ENCODE measurements around the gene C19orf47.

Gene C19orf47

DNA sequence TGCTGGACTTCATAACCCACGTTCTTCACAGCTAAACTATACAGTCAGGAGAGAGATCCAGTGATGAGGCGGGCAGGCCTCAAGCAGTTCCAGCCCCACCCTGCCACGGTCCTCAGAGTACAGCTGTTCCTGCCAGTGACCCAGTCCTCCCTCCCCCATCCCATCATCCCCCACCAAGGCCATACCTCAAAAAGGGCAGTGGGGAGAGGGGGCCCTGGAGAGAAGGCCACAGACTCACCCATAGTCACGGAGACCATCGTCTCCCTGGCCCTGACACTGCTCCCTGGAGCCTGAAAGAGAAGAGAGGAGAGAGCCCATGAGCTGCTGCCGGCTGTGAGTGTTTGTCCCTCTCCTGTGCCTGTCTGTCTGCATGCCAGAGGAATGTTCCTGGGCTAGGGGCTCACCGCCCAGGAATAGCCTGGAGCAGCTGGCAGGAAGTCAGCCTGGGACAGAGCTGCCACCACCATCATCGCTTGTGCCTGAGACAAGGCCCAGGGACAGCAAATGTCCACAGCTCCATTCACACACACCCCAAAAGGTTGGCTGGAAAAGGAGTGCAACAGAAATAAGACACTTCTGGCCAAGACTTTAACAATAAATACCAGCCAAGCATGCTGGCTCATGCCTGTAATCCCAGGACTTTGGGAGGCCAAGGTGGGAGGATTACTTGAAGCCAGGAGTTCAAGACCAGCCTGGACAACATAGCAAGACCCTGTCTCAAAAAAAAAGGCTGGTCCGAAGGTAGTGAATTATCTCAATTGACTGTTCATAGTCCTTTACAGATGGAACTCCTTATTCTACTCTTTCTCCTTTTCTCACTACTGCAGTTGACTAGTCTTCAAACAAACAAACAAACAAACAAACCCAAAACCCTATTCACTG is 6.4 kb downstream of the C19orf47 start:
- Histone ChIP-seq H3K9me2 (replicated peaks; ENCODE audit: low read depth, low read length) (no peaks in the 10 kb centered on the region), H3K4me1 (ENCODE audit: insufficient read depth, low read length, poor library complexity, severe bottlenecking) (peaks cover 12% of the 10 kb centered on the region), H4K20me1 (ENCODE audit: insufficient read depth, low read length, poor library complexity, severe bottlenecking) (peaks cover 5% of the 10 kb centered on the region), H3K4me3 (ENCODE audit: low read length, poor library complexity, severe bottlenecking) (no peak overlapping the region), H2AFZ (ENCODE audit: low read length) (no peak overlapping the region), H3K36me3 (ENCODE audit: insufficient read depth, low read length) (no peaks in the 10 kb centered on the region), H3K79me2 (ENCODE audit: insufficient read depth, low read length) (peaks cover 14% of the 10 kb centered on the region), H3K9ac (ENCODE audit: low read depth, low read length, poor library complexity, severe bottlenecking) (no peak overlapping the region), H3K9me3 (ENCODE audit: insufficient read depth, low read depth, low read length) (no peaks in the 10 kb centered on the region), H3K4me2 (ENCODE audit: low read depth, low read length, poor library complexity, severe bottlenecking) (no peak overlapping the region), H3F3A (ENCODE audit: low read depth) (no peaks in the 10 kb centered on the region), H3K27me3 (ENCODE audit: insufficient read depth, low read length, poor library complexity, severe bottlenecking) (no peaks in the 10 kb centered on the region)
- TF ChIP-seq, protein P1, sequence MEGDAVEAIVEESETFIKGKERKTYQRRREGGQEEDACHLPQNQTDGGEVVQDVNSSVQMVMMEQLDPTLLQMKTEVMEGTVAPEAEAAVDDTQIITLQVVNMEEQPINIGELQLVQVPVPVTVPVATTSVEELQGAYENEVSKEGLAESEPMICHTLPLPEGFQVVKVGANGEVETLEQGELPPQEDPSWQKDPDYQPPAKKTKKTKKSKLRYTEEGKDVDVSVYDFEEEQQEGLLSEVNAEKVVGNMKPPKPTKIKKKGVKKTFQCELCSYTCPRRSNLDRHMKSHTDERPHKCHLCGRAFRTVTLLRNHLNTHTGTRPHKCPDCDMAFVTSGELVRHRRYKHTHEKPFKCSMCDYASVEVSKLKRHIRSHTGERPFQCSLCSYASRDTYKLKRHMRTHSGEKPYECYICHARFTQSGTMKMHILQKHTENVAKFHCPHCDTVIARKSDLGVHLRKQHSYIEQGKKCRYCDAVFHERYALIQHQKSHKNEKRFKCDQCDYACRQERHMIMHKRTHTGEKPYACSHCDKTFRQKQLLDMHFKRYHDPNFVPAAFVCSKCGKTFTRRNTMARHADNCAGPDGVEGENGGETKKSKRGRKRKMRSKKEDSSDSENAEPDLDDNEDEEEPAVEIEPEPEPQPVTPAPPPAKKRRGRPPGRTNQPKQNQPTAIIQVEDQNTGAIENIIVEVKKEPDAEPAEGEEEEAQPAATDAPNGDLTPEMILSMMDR (conservative IDR thresholded peaks at IDR 0.05; ENCODE audit: low read length): no peak
- TF ChIP-seq EZH2phosphoT487 (IDR thresholded peaks at IDR 0.05; ENCODE audit: borderline replicate concordance): no peak

DNA sequence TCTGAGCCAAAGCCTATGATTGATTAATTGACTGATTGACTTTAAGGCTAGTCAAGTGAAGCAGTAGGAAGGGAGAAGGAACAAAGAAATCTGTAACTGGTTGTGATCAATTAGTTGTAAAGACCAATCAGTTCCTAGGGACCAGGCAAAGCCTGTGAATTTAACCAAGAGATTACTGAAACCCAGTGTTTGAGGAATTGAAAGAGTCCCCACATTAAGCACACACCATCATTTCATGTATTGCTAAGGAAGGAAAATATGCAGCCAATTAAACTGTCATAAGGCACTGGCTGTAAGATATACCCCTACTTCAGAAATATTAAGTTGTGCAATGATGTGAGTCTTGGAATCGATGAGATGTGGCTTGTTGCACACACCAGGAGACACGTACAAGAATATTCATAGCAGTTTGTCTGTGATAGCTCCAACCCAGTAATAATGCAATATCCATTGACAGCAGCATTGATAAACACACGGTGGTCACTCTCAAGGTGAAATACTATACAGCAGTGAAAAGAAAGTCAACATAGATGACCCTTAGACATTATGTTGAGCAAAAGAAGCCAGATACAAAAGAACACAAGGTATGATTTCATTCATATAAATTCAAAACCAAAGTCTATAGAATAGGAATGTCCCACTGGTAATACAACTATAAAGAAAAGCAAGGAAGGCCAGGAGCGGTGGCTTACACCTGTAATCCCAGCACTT is 9.0 kb downstream of the C19orf47 start:
- Histone ChIP-seq H2AFZ (ENCODE audit: low read length) (no peak overlapping the region), H3K27me3 (ENCODE audit: insufficient read depth, low read length, poor library complexity, severe bottlenecking) (no peaks in the 10 kb centered on the region), H3K9ac (ENCODE audit: low read depth, low read length, poor library complexity, severe bottlenecking) (no peak overlapping the region), H4K20me1 (ENCODE audit: insufficient read depth, low read length, poor library complexity, severe bottlenecking) (peaks cover 3% of the 10 kb centered on the region), H3K9me2 (replicated peaks; ENCODE audit: low read depth, low read length) (no peaks in the 10 kb centered on the region), H3K4me2 (ENCODE audit: low read depth, low read length, poor library complexity, severe bottlenecking) (no peak overlapping the region), H3K4me3 (ENCODE audit: low read length, poor library complexity, severe bottlenecking) (no peak overlapping the region), H3K36me3 (ENCODE audit: insufficient read depth, low read length) (peaks cover 14% of the 10 kb centered on the region; the same call in 1 of the 2 replicates), H3F3A (ENCODE audit: low read depth) (no peaks in the 10 kb centered on the region), H3K4me1 (ENCODE audit: insufficient read depth, low read length, poor library complexity, severe bottlenecking) (peaks cover 3% of the 10 kb centered on the region), H3K79me2 (ENCODE audit: insufficient read depth, low read length) (peaks cover 10% of the 10 kb centered on the region; the same call in 1 of the 2 replicates), H3K9me3 (ENCODE audit: insufficient read depth, low read depth, low read length) (no peaks in the 10 kb centered on the region)
- TF ChIP-seq, protein P1 (conservative IDR thresholded peaks at IDR 0.05; ENCODE audit: low read length): no peak
- no peak for TF ChIP-seq EZH2phosphoT487 (IDR thresholded peaks at IDR 0.05; ENCODE audit: borderline replicate concordance)

DNA sequence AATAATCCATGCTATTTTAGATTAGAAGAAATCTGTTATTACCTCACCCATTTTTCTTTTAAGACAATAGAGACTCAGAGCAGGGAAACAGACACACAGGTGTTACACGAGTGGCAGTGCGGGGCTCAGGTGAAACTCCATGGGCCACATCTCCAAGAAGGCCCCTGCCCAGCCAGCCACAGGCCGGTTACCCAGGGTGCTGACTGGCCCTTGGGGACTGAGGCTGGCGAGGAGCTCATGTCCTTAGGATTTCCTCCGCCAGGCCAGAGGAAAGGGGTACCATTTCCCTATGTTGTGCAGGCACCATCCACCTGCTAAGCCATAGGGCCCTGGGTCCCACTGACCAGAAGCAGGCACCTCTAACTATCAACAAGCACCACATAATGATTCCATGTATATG is 10.6 kb downstream of the C19orf47 start:
- no peaks in the 10 kb centered on the region for H3K9me3 ChIP-seq (ENCODE audit: insufficient read depth, low read depth, low read length)
- H3K9ac ChIP-seq (ENCODE audit: low read depth, low read length, poor library complexity, severe bottlenecking): no peak overlapping the region
- H2AFZ ChIP-seq (ENCODE audit: low read length): no peak overlapping the region
- H3K4me3 ChIP-seq (ENCODE audit: low read length, poor library complexity, severe bottlenecking): no peak overlapping the region
- no peak overlapping the region for H3K4me2 ChIP-seq (ENCODE audit: low read depth, low read length, poor library complexity, severe bottlenecking)
- TF ChIP-seq EZH2phosphoT487 (IDR thresholded peaks at IDR 0.05; ENCODE audit: borderline replicate concordance): no peak
- TF ChIP-seq, protein P1 (conservative IDR thresholded peaks at IDR 0.05; ENCODE audit: low read length): no peak
- peaks cover 3% of the 10 kb centered on the region for H4K20me1 ChIP-seq (ENCODE audit: insufficient read depth, low read length, poor library complexity, severe bottlenecking)
- H3K36me3 ChIP-seq (ENCODE audit: insufficient read depth, low read length): peaks cover 26% of the 10 kb centered on the region; the same call in 1 of the 2 replicates
- H3K4me1 ChIP-seq (ENCODE audit: insufficient read depth, low read length, poor library complexity, severe bottlenecking): peaks cover 3% of the 10 kb centered on the region
- H3K9me2 ChIP-seq (replicated peaks; ENCODE audit: low read depth, low read length): no peaks in the 10 kb centered on the region
- H3F3A ChIP-seq (ENCODE audit: low read depth): no peaks in the 10 kb centered on the region
- H3K27me3 ChIP-seq (ENCODE audit: insufficient read depth, low read length, poor library complexity, severe bottlenecking): no peaks in the 10 kb centered on the region
- H3K79me2 ChIP-seq (ENCODE audit: insufficient read depth, low read length): peaks cover 10% of the 10 kb centered on the region; the same call in 1 of the 2 replicates

All from Loucy (cell line).